HG03066 (cell line): ENCODE measurements around the gene TBC1D8.
"Not testable (repeated sequence)": the region's sequence is repeated elsewhere in the genome, so short reads cannot be mapped to it uniquely, and the experiment has no call there.

Source experiments
- ATAC-seq: cut with Tn5 transposase; IDR thresholded peaks from one replicate; pipeline ENCODE4 v1.9.1; 2021; ENCODE audit warnings: low read depth; ENCODE audit not compliant: unreplicated experiment

Gene TBC1D8

GRCh38 chr2:101080211-101081068 is 70.7 kb downstream of the TBC1D8 start:
- ATAC-seq: no peak

- no peak for ATAC-seq
Observed at GRCh38 chr2:101076581-101076980, 74.6 kb downstream of the TBC1D8 start.

GRCh38 chr2:101064868-101065549 is 86.2 kb downstream of the TBC1D8 start:
- ATAC-seq: no peak

GRCh38 chr2:101064505-101064867 is 86.7 kb downstream of the TBC1D8 start:
- no peak for ATAC-seq

GRCh38 chr2:101064125-101064502 is 87.1 kb downstream of the TBC1D8 start:
- ATAC-seq: no peak

GRCh38 chr2:101063352-101064124 is 87.6 kb downstream of the TBC1D8 start:
- ATAC-seq: no peak

- ATAC-seq: no peak
Observed at GRCh38 chr2:101058386-101058785, 92.8 kb downstream of the TBC1D8 start.

- ATAC-seq: no peak
Observed at GRCh38 chr2:101057051-101057933, 93.9 kb downstream of the TBC1D8 start.

GRCh38 chr2:101053117-101053516 is 98.1 kb downstream of the TBC1D8 start:
- no peak for ATAC-seq

- ATAC-seq: no peak
Observed at GRCh38 chr2:101052147-101052546, 99.0 kb downstream of the TBC1D8 start.

GRCh38 chr2:101050886-101051285 is 100.3 kb downstream of the TBC1D8 start:
- ATAC-seq: not testable (repeated sequence)

GRCh38 chr2:101048756-101049155 is 102.4 kb downstream of the TBC1D8 start:
- no peak for ATAC-seq

GRCh38 chr2:101047774-101048173 is 103.4 kb downstream of the TBC1D8 start:
- ATAC-seq: no peak

- no peak for ATAC-seq
Observed at GRCh38 chr2:101047075-101047766, 104.0 kb downstream of the TBC1D8 start.

- ATAC-seq: no peak
Observed at GRCh38 chr2:101045330-101045729, 105.9 kb downstream of the TBC1D8 start.

- ATAC-seq: no peak
Observed at GRCh38 chr2:101041413-101041812, 109.8 kb downstream of the TBC1D8 start.

GRCh38 chr2:101040761-101041160 is 110.4 kb downstream of the TBC1D8 start:
- no peak for ATAC-seq

- no peak for ATAC-seq
Observed at GRCh38 chr2:101040072-101040471, 111.1 kb downstream of the TBC1D8 start.

- no peak for ATAC-seq
Observed at GRCh38 chr2:101038455-101039255, 112.5 kb downstream of the TBC1D8 start.
